NCI-H2171 treated with DMSO at 0.1 percent for 48 hours (cell line): Measurements from ENCODE around the gene CBFB.

ENCODE experiments used
- DNase-seq: peaks from one replicate; lab custom pipeline; 2025; lab: John Stamatoyannopoulos, UW

CBFB gene

GRCh38 chr16:67016681-67017420, 12.1 kb upstream of the CBFB start:
- no peak for DNase-seq

- no peak for DNase-seq
These were observed 11.6 kb upstream of the CBFB start for GRCh38 chr16:67017421-67017750.

DNA sequence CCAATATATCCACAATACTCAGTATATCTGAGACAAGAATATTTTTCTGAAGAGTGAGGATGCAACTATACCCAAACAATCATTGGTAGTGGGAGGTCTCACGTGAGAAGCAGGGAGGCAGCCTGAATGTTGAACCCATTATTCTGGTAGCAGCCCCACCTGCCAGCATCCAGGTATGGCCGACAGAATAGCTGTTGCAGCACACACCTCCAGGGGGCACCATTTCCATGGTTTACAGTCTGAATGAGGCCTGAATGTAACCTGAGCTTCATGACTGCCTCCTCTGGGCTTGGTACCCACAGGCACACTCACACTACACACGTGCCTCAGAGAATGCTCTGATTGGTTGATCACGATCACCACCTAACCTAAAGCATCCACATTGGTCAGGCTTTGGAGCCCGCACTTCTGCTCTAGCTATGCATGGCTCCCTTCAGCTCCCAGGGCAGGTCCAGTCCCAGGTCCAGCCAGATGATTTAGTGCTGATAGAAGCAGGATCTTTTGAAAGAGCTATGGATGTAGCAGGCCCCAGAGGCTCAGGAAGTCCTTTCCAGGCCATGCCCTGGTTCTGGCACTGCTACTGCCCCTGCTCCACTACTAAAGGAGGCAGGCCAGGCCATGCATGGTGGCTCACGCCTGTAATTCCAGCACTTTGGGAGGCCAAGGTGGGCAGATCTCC, 11.0 kb upstream of the CBFB start:
- DNase-seq, result peak; percentile 95

- no peak for DNase-seq
These were observed 9.8 kb upstream of the CBFB start for GRCh38 chr16:67019171-67019570.

DNA sequence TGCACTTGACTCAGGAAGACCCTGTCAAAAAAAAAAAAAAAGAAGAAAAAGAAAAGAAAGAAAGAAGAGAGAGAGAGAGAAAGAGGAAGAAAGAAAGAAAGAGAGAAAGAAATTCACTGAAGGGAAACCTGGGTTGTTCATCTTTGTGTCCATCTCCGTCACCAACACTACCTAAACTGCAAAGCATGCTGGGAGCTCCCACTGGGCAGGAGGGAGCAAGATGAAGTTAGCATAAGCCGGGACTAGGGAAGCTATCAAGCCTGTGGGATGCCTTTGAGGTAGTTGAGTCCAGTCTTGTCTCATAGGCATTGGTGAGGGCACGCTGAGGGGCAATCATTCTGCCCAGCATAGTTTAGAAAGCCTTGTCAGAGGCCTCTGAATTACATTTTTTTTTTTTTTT, 7.6 kb upstream of the CBFB start:
- no peak for DNase-seq

GRCh38 chr16:67022531-67023214, 6.3 kb upstream of the CBFB start:
- no peak for DNase-seq

DNA sequence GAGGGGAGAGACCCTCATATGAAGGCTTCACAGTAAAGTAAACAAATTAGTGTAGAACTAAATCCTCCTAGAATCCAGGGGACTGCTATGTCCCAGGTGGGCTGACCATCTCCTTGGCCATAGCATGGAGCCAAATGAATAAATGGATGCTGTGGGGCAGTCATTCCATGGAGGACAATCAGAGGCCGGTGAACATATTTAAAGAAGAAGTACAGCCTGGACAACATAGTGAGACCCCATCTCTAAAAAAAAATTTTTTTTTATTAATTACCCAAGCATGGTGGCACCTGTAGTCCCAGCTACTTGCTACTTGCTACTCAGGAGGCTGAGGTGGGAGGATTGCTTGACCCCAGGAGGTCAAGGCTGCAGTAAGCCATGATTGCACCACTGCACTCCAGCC, 5.3 kb upstream of the CBFB start:
- no peak for DNase-seq

DNA sequence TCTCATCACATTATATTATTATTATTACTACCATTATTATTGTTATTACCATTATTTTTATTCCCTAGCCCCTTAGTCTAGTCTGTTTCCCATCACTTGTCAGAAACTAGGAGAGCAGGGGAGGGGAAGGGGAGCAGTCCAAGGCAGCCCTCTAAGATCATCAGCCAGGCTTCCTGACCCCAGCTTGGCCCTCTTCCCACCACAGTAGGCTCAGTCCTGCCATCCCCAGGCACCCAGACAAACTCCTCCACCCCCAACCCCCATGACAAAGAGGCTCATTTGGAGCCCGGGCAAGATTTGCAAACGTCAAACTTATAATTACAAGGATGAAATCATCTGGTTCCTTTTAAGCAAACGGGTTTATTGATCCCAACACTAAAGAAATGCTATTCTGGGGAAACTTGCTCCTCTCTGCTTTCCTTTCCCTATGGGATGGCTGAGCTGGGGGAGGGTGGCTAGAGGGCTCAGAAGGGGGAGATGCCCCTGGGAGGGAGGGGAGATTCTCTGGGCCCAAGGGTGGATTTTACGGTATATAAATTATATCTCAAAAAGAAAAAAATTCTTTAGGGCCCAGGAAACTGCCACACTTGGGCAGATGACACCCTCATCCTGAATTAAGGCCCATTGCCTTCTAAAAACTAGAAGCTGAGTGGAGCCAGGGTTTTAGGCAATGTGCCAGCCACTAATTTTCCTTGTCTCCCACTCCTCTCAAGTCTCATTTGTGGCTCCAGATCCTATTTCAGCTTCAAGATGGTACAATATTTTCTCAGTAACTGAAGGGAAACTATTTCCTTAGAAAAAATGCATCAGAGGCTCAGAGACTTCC, 4.4 kb upstream of the CBFB start:
- peak; percentile 86 for DNase-seq

GRCh38 chr16:67025210-67025550, 3.8 kb upstream of the CBFB start:
- no peak for DNase-seq

GRCh38 chr16:67026570-67026969, 2.4 kb upstream of the CBFB start:
- no peak for DNase-seq

- DNase-seq, result no peak
These were observed 1.9 kb upstream of the CBFB start for GRCh38 chr16:67027046-67027445.

GRCh38 chr16:67028167-67028695, 718 bp upstream of the CBFB start:
- no peak for DNase-seq

- peak; percentile 14 for DNase-seq
These were observed 526 bp downstream of the CBFB start for GRCh38 chr16:67029254-67030096.

DNA sequence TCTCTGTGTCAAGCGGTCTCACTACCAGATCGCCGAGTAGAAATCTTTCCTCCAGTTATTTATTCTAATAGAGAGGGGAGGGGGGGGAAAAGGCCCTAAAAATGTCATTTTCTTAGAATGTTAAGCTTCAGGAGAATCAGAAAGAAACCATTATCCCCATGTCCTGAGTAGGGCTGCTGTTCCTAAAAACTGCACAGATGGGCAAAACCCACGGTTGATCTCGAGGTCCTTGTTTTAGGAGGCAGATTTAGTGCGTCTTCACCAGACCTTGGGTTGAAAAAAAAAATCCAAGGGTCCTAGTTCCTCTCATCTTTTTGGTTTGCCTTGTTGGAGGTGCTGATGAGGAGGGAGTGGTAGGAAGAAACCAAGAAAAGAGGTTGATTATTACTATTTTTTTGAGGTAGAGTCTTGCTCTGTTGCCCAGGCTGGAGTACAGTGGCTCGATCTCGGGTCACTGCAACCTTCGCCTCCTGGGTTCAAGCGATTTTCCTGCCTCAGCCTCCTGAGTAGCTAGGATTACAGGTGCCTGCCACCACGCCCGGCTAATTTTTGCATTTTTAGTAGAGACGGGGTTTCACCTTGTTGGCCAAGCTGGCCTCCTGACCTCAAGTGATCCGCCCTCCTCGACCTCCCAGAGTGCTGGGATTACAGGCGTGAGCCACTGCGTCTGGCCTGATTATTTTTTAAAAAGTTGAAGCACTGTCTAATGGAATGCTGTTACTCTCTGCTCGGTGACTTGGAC, 1.4 kb downstream of the CBFB start:
- DNase-seq, result no peak

GRCh38 chr16:67034487-67034886, 5.5 kb downstream of the CBFB start:
- no peak for DNase-seq

DNA sequence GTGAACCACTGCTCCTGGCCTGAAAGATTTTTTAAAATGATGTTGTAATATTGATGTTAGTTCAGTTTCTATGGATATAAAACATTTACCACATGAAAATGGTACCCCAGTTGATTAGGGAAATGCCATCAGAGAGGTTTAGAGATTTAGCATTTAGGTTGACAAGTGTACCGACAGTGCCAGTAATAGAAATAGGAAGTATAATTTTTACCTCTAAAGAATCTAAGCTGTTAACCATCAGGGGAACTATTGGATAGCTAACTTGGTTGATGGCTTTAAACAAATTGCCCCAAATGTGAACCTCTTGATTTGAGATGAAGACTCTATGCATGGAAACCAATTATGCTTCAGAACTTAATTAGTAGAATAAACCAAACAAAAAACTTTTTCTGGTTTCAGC, 6.4 kb downstream of the CBFB start:
- DNase-seq, result no peak

- DNase-seq, result peak; percentile 28
These were observed 7.4 kb downstream of the CBFB start for GRCh38 chr16:67036323-67036741.

GRCh38 chr16:67039260-67040020, 10.5 kb downstream of the CBFB start:
- DNase-seq, result no peak

DNA sequence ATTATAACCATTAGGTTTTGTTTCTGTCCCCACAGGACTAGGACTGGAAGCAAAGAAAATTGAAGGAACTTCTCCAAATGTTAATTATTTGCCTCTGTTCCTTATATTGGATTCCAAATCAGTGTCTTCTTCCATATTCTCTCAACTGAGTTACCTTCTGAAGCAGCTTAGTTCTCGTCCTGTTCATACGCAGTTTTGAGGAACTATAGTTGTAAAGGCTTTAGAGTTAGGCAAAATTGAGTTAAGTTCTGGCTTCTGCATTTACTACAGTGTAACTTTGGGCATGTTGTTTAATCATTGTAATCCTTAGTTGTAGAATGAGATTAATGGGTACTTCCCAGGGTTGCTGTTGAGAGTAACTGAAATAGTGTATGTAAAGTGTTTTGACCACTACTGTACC, 11.2 kb downstream of the CBFB start:
- no peak for DNase-seq

DNA sequence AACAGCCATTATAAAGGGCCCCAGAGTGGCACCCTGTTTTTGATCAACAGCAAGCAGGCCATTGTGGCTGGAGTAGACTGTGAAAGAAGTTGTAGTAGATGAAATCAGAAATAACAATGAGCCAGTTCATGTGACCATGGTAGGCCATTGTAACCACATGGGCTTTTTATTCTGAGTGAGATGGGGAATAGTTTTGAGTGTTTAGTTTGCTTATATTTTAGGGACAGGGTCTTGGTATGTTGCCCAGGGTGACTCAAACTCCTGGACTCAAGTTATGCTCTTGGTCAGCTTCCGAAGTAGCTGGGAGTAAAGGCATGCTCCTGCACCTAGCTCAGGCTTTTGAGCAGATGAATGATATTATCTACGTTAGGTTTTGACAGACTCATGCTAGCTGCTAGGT, 12.0 kb downstream of the CBFB start:
- no peak for DNase-seq
